OCI-M1 (cell line): ENCODE data around the gene ADAM33.

Experiments used
- DNase-seq: peaks from one replicate; lab custom pipeline; 2025; lab: John Stamatoyannopoulos, UW

Gene ADAM33

DNA sequence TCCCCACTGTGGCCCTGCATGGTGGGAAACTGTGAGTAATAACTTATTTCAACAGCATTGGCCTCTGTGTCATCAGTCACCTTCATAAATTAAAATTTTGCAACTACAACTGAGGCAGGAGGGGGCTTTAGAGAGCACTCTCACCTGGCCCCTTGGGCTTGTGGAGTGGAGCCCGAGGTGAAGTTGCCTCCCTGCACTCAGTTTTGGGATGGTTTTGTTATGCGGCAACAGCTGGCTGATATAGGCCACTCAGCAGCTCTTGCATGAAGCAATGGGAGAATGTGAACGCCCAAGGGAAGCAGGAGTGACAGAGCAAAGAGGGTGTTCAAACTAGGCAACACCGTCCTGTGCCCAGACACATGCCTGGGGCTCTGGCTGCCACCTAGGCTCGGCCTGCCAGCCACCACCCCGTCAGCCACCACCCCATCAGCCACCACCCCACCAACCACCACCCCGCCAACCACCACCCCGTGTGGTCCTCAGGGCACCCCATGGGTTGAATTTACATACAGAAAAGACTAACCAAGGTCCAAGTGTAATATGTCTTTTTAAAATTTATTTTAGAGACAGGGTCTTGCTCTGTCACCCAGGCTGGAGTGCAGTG lies 14.3 kb downstream of the ADAM33 start:
- no peak for DNase-seq

DNA sequence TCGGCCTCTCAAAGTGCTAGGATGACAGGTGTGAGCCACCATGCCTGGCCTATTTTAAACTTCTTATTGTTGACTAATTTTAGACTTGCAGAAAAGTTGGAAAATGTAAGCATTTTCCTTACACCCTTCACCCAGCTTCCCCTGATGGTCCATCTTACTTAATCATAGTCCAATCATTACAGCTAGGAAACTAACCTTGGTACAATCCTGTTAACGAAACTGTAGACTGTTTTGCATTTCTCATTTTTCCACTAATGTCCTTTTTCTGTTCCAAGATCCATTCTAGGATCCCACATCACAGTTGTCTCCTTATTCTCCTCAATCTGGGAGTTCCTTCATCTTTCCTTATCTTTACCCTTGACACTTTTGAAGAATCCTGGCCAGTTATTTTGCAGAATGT lies 18.0 kb downstream of the ADAM33 start:
- no peak for DNase-seq

DNA sequence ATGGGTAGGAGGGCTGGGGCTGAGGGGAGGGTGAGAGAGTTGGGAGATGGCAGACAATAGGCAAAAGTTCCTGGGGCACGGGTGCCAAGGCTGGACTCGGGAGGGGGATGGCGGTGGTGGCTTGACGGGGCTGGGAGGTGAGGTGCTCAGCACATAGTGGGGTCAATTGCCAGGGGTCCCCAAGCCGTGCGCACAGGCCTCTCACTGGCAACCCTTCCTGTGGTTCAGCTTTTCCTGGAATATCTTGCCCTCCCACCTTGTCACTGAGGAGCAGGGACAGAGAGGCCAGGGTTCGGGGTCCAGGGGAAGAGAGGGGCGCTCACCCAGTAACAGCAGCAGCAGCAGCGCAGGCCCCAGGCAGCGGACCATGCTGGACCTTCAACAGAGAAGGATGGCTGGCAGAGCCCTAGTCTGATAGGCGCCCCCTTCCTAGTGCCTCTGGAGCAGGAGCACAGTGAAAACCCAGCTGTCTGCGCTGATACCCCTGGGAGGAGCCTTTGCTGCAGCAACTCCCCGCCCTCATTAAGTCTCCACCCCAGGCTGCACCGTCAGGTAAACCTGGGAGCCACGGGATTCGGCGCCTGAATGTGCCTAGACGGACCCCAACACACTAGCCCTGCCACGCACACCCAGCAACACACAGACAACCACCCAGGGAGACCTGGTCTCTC lies 18.6 kb downstream of the ADAM33 start, which contains the start of gene GFRA4:
GFRA4 (minus strand) TSS at position 369 of the 671 bp plus-strand sequence; CDS start at position 369, 0 bp downstream.
- no peak for DNase-seq

DNA sequence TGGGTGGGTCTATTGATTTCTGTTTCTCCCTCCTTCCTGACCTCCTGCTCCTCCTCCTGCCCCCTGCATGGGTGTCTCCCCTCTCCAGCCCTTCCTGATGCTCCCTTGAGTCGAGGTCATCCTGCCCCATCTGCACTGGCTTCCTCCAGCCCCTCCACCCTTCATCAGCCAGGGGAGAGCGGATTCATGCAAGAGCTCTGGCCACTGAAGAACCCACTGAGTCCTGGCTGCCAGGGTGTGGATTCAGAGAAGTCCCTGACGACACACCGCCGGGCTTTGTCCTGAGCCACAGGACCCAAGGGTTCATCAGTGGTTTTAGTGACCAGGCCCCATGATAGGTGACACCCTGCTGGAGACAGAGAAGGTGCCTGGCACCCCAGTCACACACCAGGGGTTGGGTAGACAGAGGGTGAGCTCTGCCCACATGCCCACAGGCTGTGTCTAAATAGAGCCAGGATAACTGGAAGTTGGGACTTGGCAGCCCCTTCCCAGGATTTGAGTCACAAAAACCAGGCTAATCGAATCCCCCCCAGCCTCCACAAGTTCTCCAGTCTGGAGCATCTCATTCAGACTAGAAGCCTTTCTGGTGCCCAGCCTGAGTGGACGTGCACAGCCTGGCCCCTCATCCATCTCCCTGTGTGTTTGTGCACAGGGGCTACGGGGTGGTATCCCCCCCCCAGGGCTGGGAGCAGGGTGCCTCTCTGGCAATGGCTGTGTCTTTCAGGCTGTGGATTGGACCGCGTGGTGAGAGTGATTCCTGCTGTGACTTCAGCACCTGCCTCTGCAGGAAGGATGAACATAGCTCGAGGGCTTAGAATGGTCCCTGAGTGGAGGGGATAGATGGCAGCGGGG lies 19.8 kb downstream of the ADAM33 start:
- DNase-seq: no peak

DNA sequence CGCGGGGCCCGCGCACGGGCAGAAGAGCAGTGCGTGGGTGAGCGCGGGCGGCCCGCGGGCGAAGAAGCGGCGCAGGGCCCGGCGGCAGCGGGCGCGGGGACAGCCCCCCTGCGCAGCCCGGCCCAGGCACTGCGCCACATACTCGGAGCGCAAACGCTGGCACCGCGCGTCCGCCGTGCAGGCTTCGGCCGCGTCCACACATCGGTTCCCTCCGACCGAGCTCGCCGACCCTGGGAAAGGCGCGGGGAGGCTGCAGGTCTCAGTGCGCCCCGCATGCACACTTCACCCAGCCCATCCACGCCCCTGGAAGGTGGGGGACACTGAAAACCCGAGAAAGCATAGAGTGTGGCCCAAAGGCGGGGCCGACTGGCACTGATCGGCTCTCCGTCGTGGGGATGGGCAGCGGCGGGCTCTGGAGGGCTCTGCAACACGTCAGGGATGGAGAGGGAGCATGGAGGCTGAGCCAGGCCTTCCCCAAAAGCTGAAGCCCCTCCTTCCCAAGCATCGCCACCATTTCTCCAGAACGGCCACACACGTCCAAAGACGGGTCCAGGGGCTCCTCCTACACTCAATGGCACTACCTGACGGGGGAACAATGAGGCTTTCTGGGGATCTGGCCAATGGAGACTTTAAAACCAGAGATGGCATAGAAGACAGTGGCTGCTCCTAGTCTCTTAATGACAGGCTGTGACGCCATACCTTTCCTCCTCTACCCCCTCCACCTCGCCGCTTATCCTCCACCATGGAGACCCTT lies 20.6 kb downstream of the ADAM33 start:
- no peak for DNase-seq

DNA sequence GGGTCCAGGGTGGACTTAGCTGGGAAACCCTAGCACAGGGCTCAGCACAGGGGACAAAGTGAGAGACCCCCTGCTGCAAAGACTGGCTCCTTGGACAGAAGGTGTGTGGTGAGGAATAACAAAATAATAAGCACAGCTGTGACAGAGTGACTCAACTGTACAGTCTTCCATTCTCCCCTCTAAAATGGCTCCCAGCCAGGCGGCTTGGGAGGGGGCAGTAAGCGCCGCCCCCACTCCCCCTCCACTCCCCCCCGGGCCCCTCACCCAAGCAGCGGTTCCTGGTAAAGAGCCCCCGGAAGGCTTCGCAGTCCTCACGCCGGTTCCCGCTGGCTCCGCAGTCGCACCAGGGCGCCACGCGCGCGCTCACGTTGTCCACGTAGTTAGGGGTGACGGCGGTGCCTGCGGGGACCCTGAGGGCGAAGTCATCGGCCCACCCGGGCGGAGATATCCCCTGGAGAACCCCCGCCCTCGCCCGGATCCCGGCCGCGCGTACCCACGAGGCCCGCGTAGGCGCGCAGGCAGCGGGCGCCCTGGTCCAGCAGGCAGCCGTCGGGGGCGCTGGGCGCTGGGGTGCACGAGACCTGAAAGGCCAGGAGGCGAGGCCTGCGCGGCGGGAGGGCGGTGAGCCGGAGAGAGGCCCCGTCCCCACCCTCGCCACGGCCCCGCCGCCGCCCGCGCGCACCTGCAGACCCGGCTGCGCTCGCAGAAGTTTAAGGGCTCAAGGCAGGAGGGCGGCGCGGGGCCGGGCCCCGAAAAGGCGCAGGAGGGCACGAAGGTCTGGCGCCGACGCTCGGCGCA lies 21.3 kb downstream of the ADAM33 start:
- DNase-seq: no peak

DNA sequence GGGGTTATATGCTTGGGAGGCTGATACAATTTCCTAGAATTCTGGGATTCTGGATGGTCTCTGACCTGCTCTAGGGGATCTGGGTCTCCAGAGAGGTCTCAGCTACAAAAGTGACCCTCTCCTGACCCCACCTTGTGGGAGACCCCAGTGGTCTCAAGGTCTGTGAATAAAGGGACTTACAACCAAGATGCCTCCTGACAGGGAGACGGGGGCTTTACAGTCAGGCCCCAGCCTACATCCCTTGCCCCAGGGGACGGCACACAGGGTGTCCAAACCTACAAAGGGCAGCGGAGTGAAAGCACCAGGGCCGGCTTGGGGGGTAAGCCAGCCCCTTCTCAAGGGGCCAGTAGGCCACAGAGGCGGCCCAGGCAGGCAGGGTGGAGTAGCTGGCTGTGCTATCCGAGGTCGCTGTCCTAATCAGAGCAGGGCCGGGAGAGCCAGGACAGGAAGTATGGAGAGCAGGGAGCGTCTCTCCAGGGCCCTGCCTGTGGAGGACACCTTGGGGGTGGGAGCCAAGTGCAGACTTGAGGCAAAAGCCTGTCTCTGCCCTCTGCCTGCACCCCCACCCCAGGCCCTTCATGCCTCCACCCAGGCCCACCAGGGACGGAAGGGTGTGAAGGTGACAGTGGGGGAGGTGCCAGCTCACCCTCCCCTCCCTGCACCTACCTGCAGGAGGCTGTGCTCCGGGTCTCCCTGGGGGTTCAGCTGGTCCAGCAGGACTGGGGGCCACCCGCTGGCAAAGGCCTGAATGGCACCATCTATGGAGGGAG lies 22.1 kb downstream of the ADAM33 start:
- no peak for DNase-seq

DNA sequence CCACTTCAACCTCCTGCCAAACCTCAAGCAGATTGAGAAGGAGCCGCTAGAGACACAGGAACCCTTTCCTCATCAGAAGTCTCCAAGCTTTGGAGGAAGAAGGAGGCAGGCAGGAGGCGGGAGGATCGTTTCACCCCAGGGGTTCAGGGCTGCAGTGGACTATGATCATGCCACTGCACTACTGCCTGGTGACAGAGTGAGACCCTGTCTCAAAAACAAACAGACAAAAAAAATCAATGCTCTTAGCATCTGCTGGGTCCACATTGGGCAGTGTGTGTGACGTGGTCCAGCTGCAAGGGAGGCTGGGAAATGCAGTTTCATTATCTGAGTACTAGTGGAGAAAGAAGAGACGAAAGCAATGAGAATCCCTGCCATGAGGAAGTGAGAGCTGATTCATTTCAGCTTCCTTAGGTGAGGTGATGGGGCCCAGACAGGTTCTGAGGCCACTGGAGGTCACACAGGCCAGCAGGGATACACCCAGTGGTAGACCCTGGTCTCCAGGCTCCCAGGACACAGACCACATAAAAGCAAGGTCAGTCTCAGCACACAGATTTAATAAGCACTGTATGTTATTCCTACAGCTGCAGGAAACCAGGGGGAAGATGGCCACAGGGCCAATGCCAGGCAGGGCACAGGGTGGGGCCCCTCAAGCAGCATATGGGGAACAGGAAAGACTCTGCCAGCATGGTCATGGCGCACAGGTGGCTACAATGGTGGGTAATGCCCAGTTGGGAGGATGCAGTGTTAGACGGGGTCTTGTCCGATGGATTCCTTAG lies 22.9 kb downstream of the ADAM33 start:
- peak; percentile 35 for DNase-seq

DNA sequence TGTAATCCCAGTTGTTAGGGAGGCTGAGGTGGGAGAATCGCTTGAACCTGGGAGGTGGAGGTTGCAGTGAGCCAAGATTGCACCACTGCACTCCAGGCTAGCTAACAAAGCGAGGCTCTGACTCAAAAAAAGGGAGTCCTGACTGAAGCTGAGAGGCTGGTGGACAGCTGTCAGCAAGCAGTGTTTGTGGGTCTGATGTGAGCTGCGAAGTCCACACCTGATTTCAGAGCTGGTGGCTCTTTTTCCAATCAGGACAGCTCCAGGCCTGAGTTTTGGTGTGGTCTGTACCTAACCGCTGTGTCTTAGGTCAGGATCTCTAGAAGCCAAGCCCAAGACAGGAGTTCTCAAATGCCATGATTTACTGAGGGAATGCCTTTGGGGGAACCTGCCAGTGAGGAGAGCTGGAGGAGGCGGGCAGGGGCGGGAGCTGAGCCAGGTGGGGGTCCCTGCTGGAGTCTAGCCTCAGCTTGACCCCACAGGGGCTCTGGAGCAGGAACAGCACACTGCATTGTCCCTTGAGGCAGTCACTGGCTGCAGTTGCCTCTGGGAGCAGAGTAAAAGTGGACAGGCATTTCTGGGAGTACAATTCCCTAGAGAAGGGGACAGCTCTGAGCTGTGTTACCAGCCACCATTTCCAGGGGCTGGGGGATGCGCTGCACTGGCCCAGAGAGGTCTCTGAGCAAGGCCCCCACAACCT lies 23.6 kb downstream of the ADAM33 start:
- no peak for DNase-seq

DNA sequence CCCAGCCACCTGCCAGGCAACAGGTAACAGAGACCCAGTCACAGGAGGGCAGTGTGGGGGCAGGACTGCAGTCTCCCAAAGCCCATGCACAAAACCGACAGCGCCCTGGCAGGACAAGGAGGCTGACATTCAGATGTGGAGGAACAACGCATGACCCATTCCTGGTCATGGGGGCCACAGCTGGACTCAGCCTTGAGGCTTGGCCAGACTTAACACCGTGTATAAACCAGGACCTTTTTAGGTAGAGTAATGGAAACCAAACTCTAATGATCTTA lies 26.7 kb downstream of the ADAM33 start:
- no peak for DNase-seq

DNA sequence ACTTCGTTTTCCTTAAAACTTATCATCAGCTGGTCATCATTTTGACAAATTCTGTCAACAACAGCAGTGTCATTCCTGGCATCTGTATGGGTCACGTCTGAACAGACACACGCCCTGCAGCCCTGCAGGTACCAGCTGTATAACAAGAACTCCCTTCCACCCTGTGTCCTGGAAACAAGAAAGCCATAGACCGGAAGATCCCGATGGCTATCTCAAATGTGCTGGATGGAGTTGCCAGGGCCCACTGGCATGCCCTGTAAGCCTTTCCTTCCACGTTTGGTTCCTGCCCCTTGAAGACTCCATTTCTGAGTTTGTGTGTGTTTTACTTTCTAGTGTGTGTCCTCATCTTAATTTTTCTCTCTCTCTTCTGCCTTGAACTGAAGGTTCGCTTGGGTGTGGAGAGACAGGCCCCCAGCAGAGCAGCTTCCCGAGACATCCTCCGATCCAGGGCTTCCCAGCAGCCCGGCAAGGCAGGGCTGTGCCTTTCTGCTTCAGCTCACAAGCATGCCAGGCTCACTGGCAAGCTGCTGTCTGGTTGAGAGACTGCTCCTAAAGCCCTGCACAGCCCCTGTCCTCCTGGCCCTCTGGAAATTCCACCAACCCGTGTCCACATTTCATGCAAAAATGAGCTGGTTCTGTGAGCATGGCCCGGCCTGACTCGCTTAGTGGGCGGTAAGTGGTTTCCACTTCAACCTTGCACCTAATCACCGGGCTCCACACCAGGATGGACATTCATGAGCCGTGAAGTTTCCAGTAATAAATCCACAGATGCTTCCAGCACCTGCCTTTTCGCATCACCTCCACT lies 27.3 kb downstream of the ADAM33 start:
- DNase-seq: no peak

DNA sequence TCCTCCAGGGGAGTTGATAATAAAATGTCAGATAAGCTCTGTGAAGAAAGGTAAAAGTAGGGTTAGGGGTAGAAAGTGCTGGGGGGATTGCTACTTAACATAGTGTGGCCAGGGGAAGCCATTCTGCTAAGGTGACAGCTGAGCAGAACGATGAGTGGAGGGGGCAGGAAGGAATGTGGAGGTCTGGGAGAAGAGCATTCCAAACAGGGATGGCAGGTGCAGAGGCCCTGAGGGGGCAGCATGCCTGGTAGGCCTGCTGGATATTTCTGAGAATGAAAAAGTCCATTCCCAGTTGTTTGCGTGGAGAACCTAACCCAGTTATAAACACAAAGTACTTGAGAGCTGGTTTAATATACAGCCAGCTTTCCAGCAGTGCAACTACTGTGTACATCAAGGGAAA lies 27.9 kb downstream of the ADAM33 start:
- no peak for DNase-seq

DNA sequence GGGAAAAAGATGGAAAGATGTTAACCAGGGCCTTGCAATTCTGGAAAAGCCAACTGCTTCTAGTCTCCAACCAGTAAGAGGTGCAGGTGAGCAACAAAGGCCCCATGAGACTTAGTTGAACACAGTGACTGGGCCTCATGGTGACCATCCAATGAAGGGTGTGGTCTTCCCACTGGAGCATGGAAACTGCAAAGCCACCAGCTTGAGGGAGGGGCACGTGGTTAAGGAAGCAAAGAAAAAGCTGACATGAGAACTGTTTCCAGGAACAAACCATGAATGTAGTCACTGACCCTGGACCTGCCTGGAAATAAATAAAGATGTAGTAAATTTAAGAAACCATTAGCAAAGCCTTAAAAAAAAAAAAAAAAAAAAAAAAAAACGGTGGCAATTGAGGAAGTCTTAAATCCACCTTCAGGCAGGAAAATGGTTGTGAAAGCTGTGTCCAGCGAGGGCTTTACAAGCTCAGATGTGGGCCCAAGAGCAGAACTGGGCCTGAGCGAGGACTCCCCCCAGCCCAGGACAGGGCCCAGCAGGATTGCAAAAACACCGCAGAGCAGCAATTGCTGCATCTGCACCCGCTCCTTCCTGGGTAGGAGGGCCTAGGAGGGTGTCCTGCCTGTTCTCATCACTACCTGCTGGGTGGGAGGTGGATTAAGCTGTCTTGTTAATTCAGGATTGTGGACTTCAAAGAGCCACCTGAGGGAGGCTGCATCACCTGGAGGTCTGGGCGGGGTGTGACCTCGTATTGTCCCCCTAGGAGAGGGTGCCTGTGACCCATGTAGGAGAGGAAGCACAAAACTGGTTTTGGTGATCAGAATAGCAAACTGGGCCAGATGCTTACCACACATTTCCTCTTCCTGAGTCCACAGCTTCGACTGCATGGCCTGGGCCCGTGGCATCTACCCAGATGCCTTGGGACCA lies 28.9 kb downstream of the ADAM33 start:
- peak; percentile 19 for DNase-seq

DNA sequence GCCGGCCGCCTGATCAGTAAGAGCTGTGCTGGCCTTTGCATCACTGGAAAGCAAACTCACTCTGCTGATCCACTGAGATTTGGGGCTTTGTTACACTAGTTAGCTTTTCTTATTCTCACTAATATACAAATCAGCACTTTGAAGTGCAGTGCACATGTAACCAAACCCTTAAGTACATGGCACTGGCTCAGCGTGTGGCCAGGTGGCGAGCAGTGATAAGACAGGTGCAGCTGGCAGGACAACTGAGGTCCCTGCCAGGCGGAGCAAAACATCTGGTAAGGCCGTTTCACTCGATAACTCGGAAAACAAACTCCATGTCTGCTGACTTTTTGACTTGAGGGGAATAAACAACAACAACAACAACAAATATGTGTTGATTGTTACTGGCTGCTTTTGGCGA lies 29.6 kb downstream of the ADAM33 start:
- no peak for DNase-seq

DNA sequence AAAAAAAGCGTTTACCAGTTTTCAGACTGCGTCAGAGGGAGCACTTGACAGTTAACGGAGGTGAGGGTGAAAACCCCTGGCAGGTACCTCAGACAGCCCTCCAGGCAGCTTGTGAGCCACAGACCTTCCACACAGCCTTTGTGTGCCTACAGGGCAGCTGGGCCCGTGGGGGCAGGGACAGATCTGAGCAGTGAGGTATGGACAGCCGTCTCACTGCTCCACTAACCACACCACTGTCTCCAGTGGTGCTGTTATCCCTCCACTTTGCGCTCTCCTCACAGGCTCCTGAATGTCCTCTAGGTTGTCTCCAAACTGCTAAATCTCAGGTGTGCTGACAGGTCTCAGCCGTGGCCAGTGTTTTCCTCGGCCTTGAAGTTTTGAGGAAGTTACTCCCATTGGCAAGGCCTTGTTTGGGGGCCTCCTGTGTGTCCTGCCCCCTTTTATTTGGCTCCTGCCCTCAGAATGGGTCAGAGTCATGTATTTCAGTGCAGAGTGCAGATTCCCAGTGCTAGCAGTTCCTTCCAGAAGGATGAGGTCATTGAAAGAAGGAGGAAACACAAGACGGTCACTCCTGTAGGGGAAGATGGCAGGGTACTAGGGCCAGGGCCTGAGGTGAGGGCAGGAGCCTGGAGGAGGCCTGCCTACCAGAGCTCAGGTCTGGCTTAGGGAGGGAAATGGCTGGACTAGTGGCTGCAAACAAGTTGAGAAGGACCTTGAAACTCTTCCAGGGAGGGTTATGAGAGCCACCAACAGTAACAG lies 30.4 kb downstream of the ADAM33 start:
- DNase-seq: no peak

DNA sequence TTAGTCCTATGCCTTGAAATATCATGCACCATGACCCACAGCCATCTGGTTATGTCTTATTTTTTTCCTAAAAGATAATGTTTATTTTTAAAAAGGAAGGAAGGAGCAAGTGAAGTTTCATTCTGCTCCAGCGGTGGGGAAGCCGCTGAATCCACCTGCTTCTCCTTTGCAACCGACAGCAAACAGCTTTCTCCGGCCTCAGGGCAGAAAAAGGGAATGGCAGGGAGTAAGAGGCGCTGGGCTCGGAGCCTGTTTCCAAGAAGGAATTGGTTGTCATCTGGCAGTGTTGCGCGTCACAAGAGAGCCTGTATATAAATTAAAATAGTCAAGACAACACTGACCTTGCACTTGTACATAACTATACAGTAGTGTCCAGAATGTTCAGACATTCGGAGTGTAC lies 32.9 kb downstream of the ADAM33 start:
- DNase-seq: no peak

DNA sequence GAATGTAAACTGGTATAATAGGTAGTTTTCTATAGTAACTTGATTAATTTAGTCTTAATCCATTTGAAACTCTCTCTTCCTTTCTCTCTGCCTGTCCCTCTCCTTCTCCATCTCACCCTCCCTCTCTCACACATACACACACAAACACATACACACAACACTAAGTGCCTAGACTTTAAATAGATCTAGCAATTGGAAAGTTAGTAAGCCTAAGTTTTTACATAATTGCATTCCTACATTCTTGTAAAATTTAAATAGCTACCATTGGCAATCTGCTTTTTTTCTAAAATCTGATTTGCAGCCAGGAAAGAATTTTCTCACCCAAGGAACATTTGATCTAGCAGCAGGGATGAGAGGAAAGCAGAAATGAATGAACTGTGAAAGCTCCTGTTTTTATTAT lies 34.3 kb downstream of the ADAM33 start:
- DNase-seq: no peak
